ENCODE data around the gene HERPUD2.
A peak's percentile ranks its signal among the peaks of the same experiment; 100 is the strongest.
"Not testable (repeated sequence)": the region's sequence is repeated elsewhere in the genome, so short reads cannot be mapped to it uniquely, and the experiment has no call there.

HERPUD2 gene

DNA sequence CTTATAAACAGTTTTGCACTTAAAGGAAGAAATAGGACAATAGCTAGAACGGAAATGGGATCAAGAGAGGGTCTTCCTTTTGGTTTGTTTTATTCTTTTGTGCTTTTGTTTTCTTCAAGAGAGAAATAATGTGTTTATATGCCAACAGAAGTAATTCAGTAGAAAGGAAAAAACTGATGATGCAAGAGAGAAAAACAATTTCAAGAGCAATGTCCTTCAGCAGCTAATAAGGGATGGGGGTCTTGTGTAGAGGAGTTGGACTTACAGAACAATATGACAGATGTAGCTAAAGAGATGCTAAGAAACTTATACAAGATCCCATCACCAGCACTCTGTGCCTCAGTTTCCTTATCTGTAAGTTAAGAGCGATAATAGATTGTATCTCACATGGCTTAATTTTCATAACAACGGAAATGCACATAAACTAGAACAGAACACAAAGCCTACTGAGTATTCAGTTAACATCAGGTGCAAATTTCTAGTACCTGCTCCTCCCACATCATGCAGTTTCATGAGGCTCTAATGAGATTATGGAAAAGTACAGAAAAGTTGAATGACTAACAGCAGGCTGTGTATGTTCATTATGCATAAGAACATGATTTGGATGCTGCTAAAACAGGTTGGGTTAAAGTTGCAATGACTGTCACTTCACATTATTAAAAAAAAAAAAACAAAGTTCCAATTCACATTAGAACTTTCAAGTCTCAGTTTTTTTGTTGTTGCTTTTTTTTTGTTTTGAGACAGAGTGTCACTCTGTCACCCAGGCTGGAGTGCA is 17.2 kb downstream of the HERPUD2 start:
- no peak for DNase-seq (ENCODE audit: low read depth)

DNA sequence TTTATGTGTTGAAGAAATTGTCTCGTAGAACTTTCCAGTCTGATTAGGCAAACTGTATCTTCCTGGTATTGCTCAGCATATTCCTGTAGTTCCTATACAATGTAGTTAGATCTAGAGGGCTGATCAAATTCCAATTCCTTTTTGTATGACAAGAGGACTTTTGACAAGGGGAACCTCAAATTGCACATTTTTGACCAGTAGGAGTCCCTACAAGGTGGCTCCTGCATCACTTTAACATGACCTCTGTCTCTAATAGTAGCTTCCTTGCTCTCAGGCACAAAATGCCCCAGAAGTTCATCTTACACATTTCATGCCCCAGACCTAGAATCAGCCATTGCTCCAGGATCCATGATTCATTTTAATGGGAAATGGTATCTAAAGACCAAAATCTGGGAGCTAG is 18.7 kb downstream of the HERPUD2 start:
- DNase-seq (ENCODE audit: low read depth), result no peak

DNA sequence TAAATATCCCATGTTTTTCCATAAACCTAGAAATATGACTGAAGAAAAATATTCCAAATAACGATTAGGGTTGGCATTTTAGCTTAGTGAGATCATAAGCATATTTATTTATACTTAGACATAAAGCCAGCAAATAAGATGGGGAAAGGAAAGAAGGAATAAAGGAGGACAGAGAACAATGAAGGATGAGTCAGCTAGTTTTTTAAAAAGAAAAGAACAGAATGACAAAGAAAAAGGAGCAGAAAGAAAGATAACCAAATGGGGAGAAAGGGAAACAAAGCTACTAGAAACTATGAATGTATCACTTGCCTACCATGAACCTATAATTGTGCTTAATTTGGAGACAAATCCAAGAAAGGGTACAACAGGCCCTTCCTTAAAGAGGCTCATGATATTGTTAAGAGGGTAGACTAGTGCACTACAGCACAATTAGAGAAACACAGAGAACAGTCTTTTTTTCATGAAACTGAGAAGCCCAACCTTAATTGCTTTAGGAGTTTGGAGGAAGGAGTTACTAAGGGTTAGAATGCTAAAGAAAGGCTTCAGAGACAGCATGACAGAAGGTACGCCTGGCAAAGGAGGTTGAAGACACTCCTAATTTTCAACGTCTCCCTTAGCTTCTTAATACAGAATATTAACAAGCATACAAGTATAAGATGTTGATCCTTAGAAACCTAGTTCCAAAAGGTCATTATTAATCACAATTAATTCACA is 23.9 kb downstream of the HERPUD2 start:
- DNase-seq (ENCODE audit: low read depth), result no peak

DNA sequence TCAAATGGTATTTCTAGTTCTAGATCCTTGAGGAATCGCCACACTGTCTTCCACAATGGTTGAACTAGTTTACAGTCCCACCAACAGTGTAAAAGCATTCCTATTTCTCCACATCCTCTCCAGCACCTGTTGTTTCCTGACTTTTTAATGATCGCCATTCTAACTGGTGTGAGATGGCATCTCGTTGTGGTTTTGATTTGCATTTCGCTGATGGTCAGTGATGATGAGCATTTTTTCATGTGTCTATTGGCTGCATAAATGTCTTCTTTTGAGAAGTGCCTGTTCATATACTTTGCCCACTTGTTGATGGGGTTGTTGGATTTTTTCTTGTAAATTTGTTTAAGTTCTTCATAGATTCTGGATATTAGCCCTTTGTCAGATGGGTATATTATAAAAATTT is 34.5 kb downstream of the HERPUD2 start:
- DNase-seq (ENCODE audit: low read depth), result not testable (repeated sequence)

DNA sequence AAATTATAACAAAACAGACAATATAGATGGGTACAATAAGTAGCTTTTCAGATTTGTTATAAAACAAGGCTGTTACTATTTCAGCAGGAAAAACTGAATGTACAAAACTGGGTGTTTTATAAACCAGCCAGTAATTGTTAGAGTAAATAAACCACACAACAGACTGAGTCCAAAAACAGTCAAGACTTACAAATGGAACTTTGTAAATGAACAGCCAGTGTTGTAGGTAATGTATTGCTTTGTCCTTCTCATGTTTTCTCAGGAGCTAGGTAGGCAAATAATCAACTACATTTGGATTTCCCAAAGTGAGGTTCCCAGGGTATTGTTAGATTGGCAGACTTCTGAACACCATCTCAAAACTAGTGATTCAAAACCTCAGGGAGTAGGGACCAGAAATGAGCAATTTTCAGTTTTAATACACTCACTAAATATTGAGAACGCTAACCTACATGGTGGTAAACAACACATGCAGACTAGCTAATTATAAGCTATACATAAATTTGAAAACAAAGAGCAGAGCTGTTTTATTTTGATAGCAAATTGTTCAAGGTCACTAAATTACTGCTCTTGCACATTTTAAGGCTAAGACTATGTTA is 36.2 kb downstream of the HERPUD2 start:
- no peak for DNase-seq (ENCODE audit: low read depth)

DNA sequence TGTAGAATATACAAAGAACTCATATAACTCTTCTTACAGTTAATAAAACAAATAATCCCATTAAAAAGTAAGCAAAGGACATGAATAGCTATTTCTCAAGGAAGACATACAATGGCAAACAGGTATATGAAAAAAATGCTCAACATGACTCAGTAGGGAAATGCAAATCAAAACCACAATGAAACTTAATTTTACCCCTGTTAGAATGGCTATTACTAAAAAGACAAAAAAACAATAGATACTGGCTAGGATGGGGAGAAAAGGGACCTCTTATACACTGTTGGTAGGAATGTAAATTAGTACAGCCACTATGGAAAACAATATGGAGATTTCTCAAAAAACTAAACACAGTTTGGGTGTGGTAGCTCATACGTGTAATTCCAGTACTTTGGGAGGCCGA is 37.8 kb downstream of the HERPUD2 start:
- no peak for DNase-seq (ENCODE audit: low read depth)

DNA sequence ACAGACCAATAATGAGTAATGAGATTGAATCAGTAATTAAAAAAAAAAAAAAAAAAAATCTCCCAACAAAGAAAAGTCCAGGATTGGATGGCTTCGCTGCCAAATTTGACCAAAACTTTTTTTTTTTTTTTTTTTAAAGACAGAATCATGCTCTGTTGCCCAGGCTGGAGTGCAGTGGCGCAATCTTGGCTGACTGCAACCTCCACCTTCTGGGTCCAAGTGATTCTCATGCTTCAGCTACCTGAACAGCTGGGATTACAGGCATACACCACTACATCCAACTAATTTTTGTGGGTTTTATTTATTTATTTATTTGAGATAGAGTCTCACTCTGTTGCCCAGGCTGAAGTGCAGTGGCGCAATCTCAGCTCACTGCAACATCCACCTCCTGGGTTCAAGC is 40.4 kb downstream of the HERPUD2 start:
- DNase-seq (ENCODE audit: low read depth), result not testable (repeated sequence)

DNA sequence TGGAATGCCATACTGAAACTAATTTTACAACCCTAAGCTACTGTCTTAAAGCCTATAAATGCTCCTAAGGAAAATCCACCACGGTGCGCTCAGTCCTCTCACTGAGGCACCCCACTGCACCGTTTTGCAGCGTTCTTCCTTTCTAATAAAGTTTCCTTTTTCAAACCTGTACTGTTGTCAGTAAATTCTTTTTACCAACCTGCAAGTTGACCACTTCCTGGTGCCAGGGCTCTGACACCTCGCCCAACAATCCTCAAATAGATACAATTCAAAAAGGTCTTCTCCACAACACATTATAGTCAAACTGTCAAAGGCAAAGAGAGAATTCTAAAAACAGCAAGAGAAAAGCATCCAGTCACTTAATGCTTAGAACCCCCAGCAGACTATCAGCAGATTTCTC is 42.8 kb downstream of the HERPUD2 start:
- no peak for DNase-seq (ENCODE audit: low read depth)

DNA sequence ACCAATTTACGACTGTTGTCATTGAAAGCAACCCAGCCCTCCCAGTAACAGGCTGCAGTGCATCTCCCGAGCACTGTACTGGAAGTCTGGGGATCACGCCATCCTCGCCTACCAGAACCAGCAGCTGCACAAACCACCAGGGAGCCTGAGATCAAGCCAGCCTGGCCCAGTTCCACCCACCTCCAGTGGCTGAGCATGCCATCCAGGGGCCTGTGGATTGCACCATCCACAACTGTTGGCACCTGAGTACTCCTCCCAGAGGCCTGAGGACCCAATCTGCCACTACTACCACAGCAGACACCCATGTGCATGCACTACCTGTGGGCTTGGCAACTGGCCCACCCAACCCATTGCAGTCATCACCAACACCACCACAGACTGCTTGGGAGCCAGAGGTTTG is 44.2 kb downstream of the HERPUD2 start:
- DNase-seq (ENCODE audit: low read depth), result no peak

DNA sequence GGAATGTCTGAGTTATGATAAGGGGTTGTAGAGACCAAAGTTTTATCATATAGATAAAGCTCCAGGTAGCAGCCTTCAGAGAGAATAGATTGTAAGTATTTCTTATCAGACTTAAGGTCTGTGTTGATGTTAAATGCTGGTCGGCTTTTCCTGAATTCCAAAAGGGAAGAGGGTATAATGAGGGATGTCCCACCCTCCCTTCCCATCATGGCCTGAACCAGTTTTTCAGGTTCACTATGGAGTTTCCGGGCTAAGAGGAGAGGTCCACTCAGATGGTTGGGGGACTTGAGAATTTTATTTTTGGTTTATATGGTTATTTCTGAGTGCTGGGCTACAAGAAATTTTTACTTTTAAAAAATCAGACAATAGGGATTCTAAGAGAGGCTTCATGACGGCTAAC is 45.2 kb downstream of the HERPUD2 start:
- no peak for DNase-seq (ENCODE audit: low read depth)

DNA sequence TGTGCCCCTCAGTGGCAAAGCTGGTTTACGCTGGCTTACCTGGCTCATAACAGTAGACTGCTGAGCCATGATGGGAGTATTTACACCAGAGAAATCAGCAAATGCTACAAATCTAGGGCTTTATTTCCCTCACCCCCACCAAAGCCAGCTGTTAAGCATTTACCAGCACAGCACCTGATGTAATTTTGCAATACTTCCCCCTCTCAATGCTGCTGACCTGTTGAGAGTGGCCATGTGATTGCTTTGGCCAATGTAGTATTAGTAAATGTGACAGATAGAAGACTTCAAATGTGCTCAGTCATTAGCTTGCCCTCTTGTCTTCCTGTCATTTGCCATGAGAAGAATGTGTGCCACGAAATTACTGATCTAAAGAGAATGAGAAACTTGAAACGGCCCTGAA is 46.6 kb downstream of the HERPUD2 start:
- DNase-seq (ENCODE audit: low read depth), result no peak

DNA sequence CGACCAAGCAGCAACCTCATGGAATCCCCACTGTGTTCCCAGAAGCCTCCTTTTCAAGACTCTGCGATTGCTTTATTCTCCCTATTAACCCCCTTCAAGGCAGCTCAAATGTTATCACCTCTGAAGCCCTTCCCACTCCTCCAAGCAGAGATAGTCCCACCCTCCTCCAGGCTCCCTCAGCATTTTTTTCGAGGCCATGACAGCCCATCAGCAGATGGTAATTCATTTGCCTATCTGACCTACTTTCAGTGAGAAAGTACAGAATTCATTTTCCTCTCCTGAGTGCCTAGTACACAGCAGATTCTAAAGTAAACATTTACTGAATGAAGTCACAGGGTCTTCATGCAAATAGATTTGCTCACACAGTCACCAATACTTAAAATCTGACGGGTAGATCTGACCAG is 47.8 kb downstream of the HERPUD2 start:
- DNase-seq (ENCODE audit: low read depth), result no peak

DNA sequence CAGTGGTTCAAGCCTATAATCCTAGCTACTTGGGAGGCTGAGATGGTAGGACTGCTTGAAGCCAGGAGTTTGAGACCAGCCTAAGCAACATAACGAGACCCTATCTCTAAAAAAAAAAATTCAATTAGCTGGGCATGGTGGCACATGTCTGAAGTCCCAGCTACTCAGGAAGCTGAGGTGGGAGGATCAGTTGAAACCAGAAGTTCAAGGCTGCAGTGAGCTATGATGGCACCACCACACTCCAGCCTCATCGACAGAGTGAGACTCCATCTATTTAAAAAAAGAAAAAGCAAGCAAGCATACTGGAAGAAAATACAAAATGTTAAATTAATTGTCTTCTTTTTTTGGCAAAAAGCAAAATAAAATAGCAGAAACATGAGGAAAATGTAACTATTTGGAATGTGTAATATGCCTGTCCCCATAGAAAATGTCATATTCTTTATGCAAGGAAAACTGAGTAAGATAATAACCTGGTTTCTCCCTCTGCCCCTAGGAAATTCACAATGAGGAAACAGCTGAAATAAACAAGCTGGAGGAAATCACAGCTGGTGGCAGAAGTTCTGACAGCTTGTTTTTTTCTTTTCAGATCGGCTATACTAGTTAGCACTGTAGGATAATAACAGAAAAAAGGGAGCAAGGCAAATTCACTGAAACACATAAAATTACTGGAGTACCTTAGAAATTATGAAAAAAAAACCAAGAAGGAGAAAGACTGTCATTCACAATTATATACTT is 48.5 kb downstream of the HERPUD2 start:
- no peak for DNase-seq (ENCODE audit: low read depth)

DNA sequence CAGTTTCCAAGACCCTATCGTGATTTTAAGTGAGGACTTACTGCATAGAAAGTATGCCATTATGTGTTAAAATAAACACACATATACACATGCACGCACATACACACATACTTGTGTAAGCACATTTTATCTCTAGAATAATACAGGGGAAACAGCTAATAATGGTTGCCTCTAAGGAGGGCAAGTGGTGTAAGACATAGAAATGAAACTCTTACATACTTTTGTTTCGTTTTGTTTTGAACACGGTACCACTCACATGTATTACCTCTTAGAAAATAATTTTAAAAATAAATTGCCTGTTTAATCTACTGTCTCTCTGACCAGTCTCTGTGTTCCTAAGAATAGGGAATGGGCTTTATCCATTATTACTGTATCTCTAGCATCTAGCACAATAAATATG is 49.2 kb downstream of the HERPUD2 start:
- DNase-seq (ENCODE audit: low read depth), result no peak

DNA sequence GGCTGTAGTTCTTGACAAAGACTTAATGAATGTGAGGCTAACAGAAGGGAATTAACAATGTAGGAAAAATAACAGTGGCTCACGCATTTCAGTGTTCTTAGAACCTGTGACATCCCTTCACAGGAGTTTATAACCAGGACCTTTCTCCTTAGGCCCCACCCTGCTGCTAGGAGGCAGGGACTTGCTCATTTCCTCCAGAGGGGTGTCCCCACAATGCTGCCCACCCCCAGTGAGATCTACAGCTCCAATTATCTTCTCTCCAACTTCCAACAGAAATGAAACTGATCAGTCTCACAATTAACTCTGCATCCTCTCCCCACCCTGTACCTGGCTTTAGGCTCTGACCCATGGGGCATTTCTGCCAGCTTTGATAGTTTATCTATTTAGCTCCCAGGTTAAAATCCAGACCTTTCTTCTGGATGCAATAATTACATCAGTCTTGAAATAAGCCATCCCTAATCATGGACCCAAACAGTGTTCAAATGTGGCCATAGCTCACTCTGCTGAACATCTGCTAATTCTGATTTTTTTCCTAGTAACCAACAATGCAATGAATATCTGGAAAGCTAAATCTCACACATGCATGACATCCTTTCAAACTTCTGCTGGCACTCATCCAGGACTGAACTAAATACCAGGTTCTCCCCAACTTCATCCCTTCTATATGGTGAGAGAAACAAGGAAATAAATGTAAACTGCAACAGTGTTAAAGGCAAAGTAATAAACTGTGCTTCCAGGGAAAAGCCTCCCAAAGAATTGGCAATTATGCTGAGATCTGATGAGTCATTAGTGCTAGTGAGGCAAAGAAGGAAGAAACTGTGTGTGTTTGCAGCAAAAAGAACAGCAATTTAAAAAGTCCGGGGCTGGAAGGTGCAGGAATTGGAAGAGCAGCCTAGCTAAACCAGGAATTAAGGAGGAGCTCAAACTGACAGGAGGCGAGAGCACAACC is 64.6 kb downstream of the HERPUD2 start:
- DNase-seq (ENCODE audit: low read depth), result peak; percentile 47

DNA sequence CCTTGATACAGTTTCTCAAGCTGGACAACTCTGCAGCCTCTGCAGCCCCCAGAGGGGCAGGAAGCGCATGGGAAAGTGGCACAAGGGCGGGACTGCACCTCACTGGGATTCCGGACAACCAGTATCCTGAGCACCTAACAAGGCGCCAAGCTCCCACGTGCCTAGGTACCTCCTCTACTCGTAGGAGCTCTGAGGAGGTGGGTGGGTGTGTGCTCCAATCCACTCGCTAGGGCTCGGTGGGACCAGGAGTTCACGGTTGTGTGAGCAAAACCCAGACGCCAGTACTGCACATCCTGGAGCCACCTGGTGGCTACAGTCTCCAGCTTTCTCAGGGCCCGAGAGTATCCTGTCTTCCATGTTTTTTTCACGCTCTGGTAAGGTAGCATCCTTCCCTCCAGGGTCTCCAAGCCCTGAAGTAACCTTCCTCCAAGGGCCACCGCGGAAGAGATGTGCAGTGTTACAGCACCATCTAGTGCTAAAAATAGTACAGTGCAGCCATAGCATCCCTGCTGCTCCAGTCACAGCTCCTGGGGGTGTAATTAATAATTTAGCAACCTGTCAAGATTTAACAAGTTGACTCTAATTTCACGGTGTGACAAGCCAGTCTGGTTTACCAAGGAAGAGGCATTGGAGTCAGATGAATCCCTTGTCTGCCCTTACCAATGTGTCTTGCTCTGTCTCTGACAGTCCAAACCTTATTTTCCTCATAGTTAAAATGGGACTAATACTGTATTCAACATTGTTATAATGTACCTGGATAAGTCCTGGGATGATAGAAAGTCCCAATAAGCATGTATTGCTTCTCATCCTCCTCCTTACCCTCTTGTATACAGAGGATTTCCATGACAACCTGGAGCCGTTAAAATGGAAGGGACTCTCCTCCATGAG is 70.4 kb downstream of the HERPUD2 start:
- peak; percentile 6 for DNase-seq (ENCODE audit: low read depth)

DNA sequence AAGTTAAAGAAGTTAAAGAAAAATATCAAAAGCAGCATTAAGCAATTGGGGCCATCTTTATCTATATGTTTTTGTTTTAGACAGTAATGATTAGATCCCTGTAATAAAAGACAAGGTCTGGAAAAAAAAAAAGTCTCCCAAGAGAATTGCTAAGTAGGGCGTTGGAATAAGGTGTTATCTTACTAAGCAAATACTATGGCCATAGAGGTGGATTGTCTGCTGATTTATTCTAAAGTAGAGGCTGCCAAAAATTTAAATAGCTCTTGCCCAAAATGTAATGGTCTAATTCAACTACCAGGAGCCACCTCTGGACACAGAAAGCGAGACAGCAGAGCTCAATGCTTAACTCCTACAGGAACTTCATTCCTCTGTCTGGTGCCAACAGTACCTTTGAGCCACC is 71.6 kb downstream of the HERPUD2 start:
- no peak for DNase-seq (ENCODE audit: low read depth)

DNA sequence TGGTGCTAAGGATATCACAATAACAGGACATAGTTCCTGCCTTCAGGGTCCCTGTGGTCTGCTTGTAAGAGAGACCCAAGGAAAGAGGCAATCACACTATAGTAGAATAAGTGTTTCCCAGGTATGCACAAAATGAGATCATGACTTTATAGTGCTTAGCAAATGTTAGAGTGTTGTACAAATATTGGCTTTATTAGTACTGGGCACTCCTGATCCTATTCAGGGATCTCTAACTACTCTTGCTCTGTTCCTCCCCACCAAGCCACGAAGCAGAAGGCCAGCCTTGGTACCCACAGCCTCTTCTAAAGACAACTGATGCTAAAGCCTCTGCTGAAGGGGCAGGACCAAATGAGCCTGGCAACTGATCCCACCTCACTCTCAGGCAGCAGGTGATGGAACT is 75.1 kb downstream of the HERPUD2 start:
- DNase-seq (ENCODE audit: low read depth), result no peak

DNA sequence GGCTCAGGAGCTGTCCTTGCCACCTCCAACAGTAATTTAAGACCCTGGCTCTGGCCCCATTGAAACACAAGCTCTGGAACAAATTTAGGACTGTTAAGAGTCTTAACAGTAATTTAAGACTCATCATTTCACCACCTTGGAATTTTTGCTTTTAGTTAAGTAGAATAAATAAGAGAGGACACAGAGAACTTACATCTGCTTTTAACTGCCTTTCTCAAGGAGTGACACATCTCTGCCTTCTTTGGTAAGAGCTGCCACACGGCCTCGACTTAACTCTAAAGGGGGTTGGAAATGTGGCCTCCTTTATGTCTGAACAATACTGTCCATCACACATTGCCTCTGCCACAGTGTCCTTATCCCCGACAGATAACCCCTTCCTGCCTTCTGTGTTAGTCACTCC is 77.9 kb downstream of the HERPUD2 start:
- no peak for DNase-seq (ENCODE audit: low read depth)

DNA sequence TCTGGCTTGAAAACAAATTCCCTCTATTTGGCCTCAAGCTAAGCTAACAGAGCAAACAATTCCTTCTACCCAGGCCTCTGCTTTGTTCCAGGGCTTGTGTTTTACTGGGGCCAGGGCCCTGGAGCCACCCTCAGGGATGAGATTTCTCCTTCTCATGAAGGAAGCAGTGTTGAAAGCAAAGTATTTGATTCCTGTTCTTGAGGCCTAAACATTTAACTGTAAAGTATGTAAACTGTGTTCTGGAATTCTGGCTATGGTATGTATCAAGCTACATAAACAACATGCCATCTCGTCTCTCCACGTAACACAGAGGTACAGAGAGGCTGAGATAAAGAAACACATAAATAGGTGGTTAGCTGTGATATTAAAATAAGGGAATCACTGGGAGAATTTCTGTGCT is 81.8 kb downstream of the HERPUD2 start:
- no peak for DNase-seq (ENCODE audit: low read depth)

DNA sequence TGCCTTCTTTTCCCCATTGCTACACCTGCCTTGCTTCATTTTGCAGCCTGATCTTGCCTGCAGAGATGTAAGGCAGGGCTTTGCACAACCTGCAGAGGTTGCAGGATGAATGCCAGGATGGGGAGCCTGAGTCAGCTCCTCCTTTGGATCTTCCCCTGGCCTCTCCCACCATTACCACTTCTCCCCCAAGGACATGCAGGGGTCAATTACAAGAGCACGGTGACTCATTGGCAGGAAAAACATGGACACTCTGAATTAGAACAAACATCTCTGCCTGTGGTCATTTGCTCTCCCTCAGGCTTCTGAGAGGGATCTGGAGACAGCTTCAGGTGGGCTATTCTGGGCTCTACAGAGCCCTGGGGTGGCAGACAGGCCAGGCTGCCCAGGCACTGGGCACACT is 89.2 kb downstream of the HERPUD2 start:
- DNase-seq (ENCODE audit: low read depth), result peak; percentile 75
